Trophoblast cell (in vitro differentiated cells and primary cell): ENCODE results near the gene PSMD2.
A peak's percentile ranks its signal among the peaks of the same experiment; 100 is the strongest.

Experiments
- DNase-seq, 2 donors: peaks; one replicate each; pipeline ENCODE4 v3.0.0-alpha.2; 2016
- H2AFZ ChIP-seq: 2 replicates; pipeline ENCODE4 v1.6.1; 2013; ENCODE audit warnings: low read length, moderate library complexity, mild to moderate bottlenecking; ENCODE audit not compliant: insufficient read depth, poor library complexity
- H2AK5ac ChIP-seq: 2 replicates; pipeline ENCODE4 v1.6.1; 2013; ENCODE audit warnings: mild to moderate bottlenecking, low read length
- H2BK120ac ChIP-seq: 2 replicates; pipeline ENCODE4 v1.6.1; 2013; ENCODE audit warnings: low read length, mild to moderate bottlenecking, moderate library complexity; ENCODE audit not compliant: insufficient read depth, poor library complexity
- H2BK12ac ChIP-seq: 2 replicates; pipeline ENCODE4 v1.6.1; 2013; ENCODE audit warnings: mild to moderate bottlenecking, low read length, moderate library complexity
- H2BK5ac ChIP-seq: 2 replicates; pipeline ENCODE4 v1.6.1; 2013; ENCODE audit warnings: low read length, low read depth, moderate library complexity, mild to moderate bottlenecking; ENCODE audit not compliant: poor library complexity
- H3K14ac ChIP-seq: 2 replicates; pipeline ENCODE4 v1.6.1; 2013; ENCODE audit warnings: mild to moderate bottlenecking, low read length
- H3K18ac ChIP-seq: 2 replicates; pipeline ENCODE4 v1.6.1; 2013; ENCODE audit warnings: mild to moderate bottlenecking, low read length
- H3K23ac ChIP-seq: 2 replicates; pipeline ENCODE4 v1.6.1; 2013; ENCODE audit warnings: low read length
- H3K27ac ChIP-seq: 2 replicates; pipeline ENCODE4 v1.5.1; 2013; ENCODE audit warnings: low read depth, mild to moderate bottlenecking, inconsistent platforms, low read length, moderate library complexity
- H3K27me3 ChIP-seq: 2 replicates; pipeline ENCODE4 v1.6.1; 2013; ENCODE audit warnings: inconsistent platforms, mild to moderate bottlenecking, low read length, moderate library complexity; ENCODE audit not compliant: insufficient read depth
- H3K36me3 ChIP-seq, 2 experiments: 1 replicate in 1 of 2; 2 replicates in 1 of 2; pipeline ENCODE4 v1.6.1; 2013; ENCODE audit warnings: low read length in 2 of 2, mild to moderate bottlenecking in 2 of 2, moderate library complexity in 1 of 2; ENCODE audit not compliant: insufficient read depth in 2 of 2, control insufficient read depth in 1 of 2
- H3K4ac ChIP-seq: 2 replicates; pipeline ENCODE4 v1.6.1; 2013; ENCODE audit warnings: low read depth, mild to moderate bottlenecking, low read length, moderate library complexity
- H3K4me1 ChIP-seq, 2 experiments: 1 replicate in 1 of 2; 2 replicates in 1 of 2; pipeline ENCODE4 v1.6.1; 2013; ENCODE audit warnings: low read length in 2 of 2, mild to moderate bottlenecking in 2 of 2, moderate library complexity in 1 of 2; ENCODE audit not compliant: insufficient read depth in 2 of 2, control insufficient read depth in 1 of 2
- H3K4me2 ChIP-seq: 2 replicates; pipeline ENCODE4 v1.6.1; 2013; ENCODE audit warnings: inconsistent platforms, mild to moderate bottlenecking, low read length, moderate library complexity
- H3K4me3 ChIP-seq: 2 replicates; pipeline ENCODE4 v1.5.1; 2013; ENCODE audit warnings: mild to moderate bottlenecking, low read depth, low read length, inconsistent platforms
- H3K79me1 ChIP-seq: one replicate; pipeline ENCODE4 v1.6.1; 2013; ENCODE audit warnings: low read length
- H3K79me2 ChIP-seq: 2 replicates; pipeline ENCODE4 v1.6.1; 2013; ENCODE audit warnings: low read length, mild to moderate bottlenecking; ENCODE audit not compliant: control insufficient read depth, insufficient read depth, poor library complexity
- H3K9ac ChIP-seq: 2 replicates; pipeline ENCODE4 v1.6.1; 2013; ENCODE audit warnings: mild to moderate bottlenecking, low read length
- H3K9me3 ChIP-seq: 2 replicates; pipeline ENCODE4 v1.6.1; 2013; ENCODE audit warnings: low read depth, mild to moderate bottlenecking, control low read depth, inconsistent platforms, low read length; ENCODE audit not compliant: insufficient read depth
- H4K12ac ChIP-seq: 2 replicates; pipeline ENCODE4 v1.6.1; 2013; ENCODE audit warnings: low read depth, mild to moderate bottlenecking, low read length, moderate library complexity
- H4K8ac ChIP-seq: 2 replicates; pipeline ENCODE4 v1.6.1; 2013; ENCODE audit warnings: low read depth, mild to moderate bottlenecking, low read length, moderate library complexity
- H4K91ac ChIP-seq: one replicate; pipeline ENCODE4 v1.6.1; 2013; ENCODE audit warnings: low read depth, mild to moderate bottlenecking, low read length, moderate library complexity
- WGBS: extraction: QIAGEN DNeasy Blood & Tissue Kit; methylation state at CpG from one replicate; pipeline ENCODE4 v1.1.7; 2013; ENCODE audit warnings: missing lambda C conversion rate; ENCODE audit not compliant: insufficient read length, insufficient coverage; ENCODE audit errors: extremely low coverage; 5-methylcytosine and 5-hydroxymethylcytosine counted together

PSMD2 gene

DNA sequence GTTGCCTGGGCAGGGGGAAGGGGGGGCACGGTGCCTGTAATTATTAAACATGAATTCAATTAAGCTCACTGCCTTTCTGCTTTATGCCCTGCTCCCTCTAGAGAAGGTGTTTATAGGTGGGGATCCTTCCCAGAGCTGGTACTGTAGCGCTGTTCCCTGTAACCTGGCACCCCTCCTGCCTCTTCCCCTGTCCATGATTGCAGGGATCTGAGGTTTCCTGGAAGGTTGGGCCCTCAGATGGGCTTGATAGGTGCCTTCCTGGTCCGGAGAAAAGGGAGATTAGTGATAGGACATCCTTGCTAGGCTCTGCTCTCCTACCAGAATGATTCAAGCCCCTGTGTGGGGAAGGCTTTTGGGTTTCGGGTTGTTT, 36.2 kb downstream of the PSMD2 start:
- no peak overlapping the region for H3K18ac ChIP-seq
- no peak overlapping the region for H3K4me3 ChIP-seq
- peak overlapping the region; percentile 60 for H3K27ac ChIP-seq
- peaks cover 28 to 36% of the 10 kb centered on the region in 2 experiments for H3K4me1 ChIP-seq
- H2BK120ac ChIP-seq: no peak overlapping the region
- H3K14ac ChIP-seq: no peak overlapping the region
- no peak overlapping the region for H2AK5ac ChIP-seq
- WGBS: no CpG with 5 or more reads among the region's 4 CpGs
- DNase-seq: no peak
- peak overlapping the region; percentile 5 for H3K4ac ChIP-seq
- H3K36me3 ChIP-seq: peaks cover 35 to 44% of the 10 kb centered on the region in 2 experiments
- H2BK12ac ChIP-seq: no peak overlapping the region
- H3K9ac ChIP-seq: no peak overlapping the region
- H4K8ac ChIP-seq: peak overlapping the region; percentile 36
- no peak overlapping the region for H3K23ac ChIP-seq
- H3K79me1 ChIP-seq: peaks cover 20% of the 10 kb centered on the region
- H3K27me3 ChIP-seq: no peaks in the 10 kb centered on the region
- no peak overlapping the region for H2AFZ ChIP-seq
- H4K12ac ChIP-seq: no peak overlapping the region
- peak overlapping the region; percentile 90 for H3K4me2 ChIP-seq
- H2BK5ac ChIP-seq: peak overlapping the region; percentile 5
- H3K79me2 ChIP-seq: peaks cover 9% of the 10 kb centered on the region
- peaks cover 5% of the 10 kb centered on the region for H3K9me3 ChIP-seq
- H4K91ac ChIP-seq: no peak overlapping the region

GRCh38 chr3:184335661-184336546, 36.9 kb downstream of the PSMD2 start:
- WGBS: no CpG with 5 or more reads among the region's 77 CpGs
- Histone ChIP-seq H3K27ac (peak overlapping the region; percentile 94), H3K4me2 (peak overlapping the region; percentile 90), H2BK5ac (peak overlapping the region; percentile 68), H3K27me3 (no peaks in the 10 kb centered on the region), H3K36me3 (peaks cover 33 to 41% of the 10 kb centered on the region in 2 experiments), H3K79me1 (peaks cover 20% of the 10 kb centered on the region), H4K91ac (peak overlapping the region; percentile 72), H3K9me3 (peaks cover 5% of the 10 kb centered on the region), H3K4me1 (peaks cover 28 to 36% of the 10 kb centered on the region in 2 experiments), H2BK120ac (peak overlapping the region; percentile 59), H4K12ac (peak overlapping the region; percentile 74), H3K23ac (no peak overlapping the region), H3K4ac (peak overlapping the region; percentile 93), H2AK5ac (peak overlapping the region; percentile 8), H3K9ac (peak overlapping the region; percentile 85), H4K8ac (peak overlapping the region; percentile 86), H3K79me2 (peaks cover 9% of the 10 kb centered on the region), H2BK12ac (no peak overlapping the region), H3K18ac (peak overlapping the region; percentile 88), H3K14ac (peak overlapping the region; percentile 81), H3K4me3 (peak overlapping the region; percentile 91), H2AFZ (peak overlapping the region; percentile 63)
- DNase-seq: peak; percentile 57 to 82

DNA sequence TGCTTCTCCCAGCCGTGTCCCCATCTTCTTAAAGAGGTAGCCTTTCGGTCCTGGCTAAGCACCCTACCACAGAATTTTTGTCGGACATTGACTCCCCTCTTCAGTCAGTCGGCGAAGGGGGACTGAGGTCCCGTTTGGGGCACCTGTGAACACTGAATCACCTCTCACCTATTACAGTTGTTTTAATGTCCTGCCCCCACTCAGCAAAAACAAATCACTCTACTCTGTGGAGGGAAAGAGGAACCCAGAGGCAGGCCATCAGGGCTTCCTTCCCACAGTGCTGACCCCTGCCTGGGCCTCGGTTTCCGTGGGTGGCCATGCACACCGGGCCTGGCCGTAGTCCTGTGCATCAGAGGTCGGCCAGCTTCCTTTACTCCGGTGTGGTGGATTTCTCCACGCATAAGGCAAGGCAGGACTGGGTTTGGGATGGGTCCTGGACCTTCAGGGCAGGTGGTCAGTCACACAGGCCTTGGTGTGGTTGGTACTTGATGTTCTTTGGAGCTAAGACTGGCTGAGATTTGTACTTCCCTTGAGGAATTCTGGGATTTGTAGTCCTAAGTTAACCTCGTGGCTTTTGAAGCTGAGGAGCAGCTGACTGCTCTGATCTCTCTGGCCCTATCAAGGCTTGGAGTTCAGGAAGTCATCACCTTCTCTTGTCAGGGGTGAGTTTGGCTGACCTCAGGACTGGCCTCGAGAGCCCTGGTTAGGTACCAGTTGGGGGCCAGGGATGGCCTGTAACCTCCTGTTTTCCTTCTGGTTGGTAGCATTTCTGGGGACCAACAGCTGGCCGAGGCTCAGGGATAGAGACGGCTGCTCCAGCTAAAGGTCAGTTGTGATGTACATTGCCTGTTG, 37.7 kb downstream of the PSMD2 start:
- Histone ChIP-seq H4K8ac (peak overlapping the region; percentile 86), H3K27ac (peak overlapping the region; percentile 94), H3K4me3 (peak overlapping the region; percentile 91), H4K12ac (peak overlapping the region; percentile 74), H2BK12ac (no peak overlapping the region), H2AFZ (peak overlapping the region; percentile 63), H3K9me3 (peaks cover 5% of the 10 kb centered on the region), H2AK5ac (peak overlapping the region; percentile 8), H3K4me2 (peak overlapping the region; percentile 90), H3K14ac (peak overlapping the region; percentile 81), H3K9ac (peak overlapping the region; percentile 85), H2BK5ac (peak overlapping the region; percentile 68), H3K4me1 (peaks cover 24 to 33% of the 10 kb centered on the region in 2 experiments), H3K79me1 (peaks cover 20% of the 10 kb centered on the region), H3K4ac (peak overlapping the region; percentile 93), H4K91ac (peak overlapping the region; percentile 72), H3K18ac (peak overlapping the region; percentile 85), H3K36me3 (peaks cover 24 to 32% of the 10 kb centered on the region in 2 experiments), H3K23ac (no peak overlapping the region), H3K79me2 (peaks cover 9% of the 10 kb centered on the region), H2BK120ac (peak overlapping the region; percentile 26), H3K27me3 (no peaks in the 10 kb centered on the region)
- DNase-seq: no peak
- no CpG with 5 or more reads among the region's 17 CpGs for WGBS

DNA sequence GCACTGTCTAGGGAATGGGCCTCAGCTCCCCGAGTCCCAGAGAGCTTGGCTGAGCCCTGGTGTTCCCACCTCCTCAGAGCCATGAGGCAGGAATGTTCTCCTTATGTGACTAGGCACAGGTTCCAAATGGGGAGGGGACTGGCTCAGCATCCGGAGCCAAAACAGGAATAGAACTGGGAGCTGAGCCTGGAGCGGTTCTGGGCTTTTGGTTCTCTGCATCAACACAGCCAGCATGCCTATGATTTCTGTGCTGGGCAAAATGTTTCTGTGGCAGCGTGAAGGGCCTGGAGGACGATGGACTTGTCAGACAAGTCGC, 38.3 kb downstream of the PSMD2 start, which contains the start of gene FAM131A:
Gene FAM131A (plus strand): TSS at position 202 of the 316 bp plus-strand sequence. CDS start 31 bp downstream, at position 233.
- peak within 1 kb of the TSS; percentile 94 for H3K27ac ChIP-seq
- H3K79me2 ChIP-seq: peaks cover 9% of the 10 kb centered on the region
- H3K79me1 ChIP-seq: peaks cover 20% of the 10 kb centered on the region
- H3K23ac ChIP-seq: no peak within 1 kb of the TSS
- H2BK5ac ChIP-seq: peak within 1 kb of the TSS; percentile 42
- peak within 1 kb of the TSS; percentile 72 for H4K91ac ChIP-seq
- peaks cover 22 to 29% of the 10 kb centered on the region in 2 experiments for H3K36me3 ChIP-seq
- no peak for DNase-seq
- H3K9ac ChIP-seq: peak within 1 kb of the TSS; percentile 85
- no peaks in the 10 kb centered on the region for H3K27me3 ChIP-seq
- H2BK120ac ChIP-seq: peak within 1 kb of the TSS; percentile 26
- peak within 1 kb of the TSS; percentile 63 for H2AFZ ChIP-seq
- H2BK12ac ChIP-seq: no peak within 1 kb of the TSS
- peak within 1 kb of the TSS; percentile 81 for H3K14ac ChIP-seq
- peaks cover 3% of the 10 kb centered on the region for H3K9me3 ChIP-seq
- peak within 1 kb of the TSS; percentile 85 for H3K18ac ChIP-seq
- H3K4me1 ChIP-seq: peaks cover 20 to 28% of the 10 kb centered on the region in 2 experiments
- peak within 1 kb of the TSS; percentile 86 for H4K8ac ChIP-seq
- H3K4ac ChIP-seq: peak within 1 kb of the TSS; percentile 93
- H2AK5ac ChIP-seq: peak within 1 kb of the TSS; percentile 8
- WGBS: no CpG with 5 or more reads among the region's 6 CpGs
- H4K12ac ChIP-seq: peak within 1 kb of the TSS; percentile 74
- peak within 1 kb of the TSS; percentile 90 for H3K4me2 ChIP-seq
- peak within 1 kb of the TSS; percentile 91 for H3K4me3 ChIP-seq
